HepG2 (cell line): ENCODE data around the gene CYCS. TPM values are rescaled to one million over a fixed set of nuclear protein-coding genes. Genes with fewer than 3 reads are reported as not detected.

Experiments
- BRCA1 ChIP-seq: sonication (generic); formaldehyde crosslinking; IDR thresholded peaks from 2 replicates; pipeline ENCODE4 v1.4.0; 2020; ENCODE audit warnings: missing genetic modification reagents
- DNMT1 ChIP-seq: sonication (generic); formaldehyde crosslinking; IDR thresholded peaks from 2 replicates; pipeline ENCODE4 v1.5.1; 2020; ENCODE audit warnings: mild to moderate bottlenecking, missing genetic modification reagents
- HDAC6 ChIP-seq: fragments of 200-600 bp; sonication (generic); IDR thresholded peaks from 2 replicates; pipeline ENCODE4 v1.7.0; 2017; ENCODE audit warnings: mild to moderate bottlenecking, antibody characterized with exemption, low read length, low read depth
- MAFK ChIP-seq, 2 experiments: IDR thresholded peaks in 1 of 2; conservative IDR thresholded peaks in 1 of 2; 2 replicates each; pipeline ENCODE4 v1.6.1; 2011; ENCODE audit warnings: improper control_type of control experiment in 2 of 2, low read length in 2 of 2
- NR2F1 ChIP-seq, 2 experiments: fragments of 450-650 bp in 1 of 2; formaldehyde crosslinking in 1 of 2; IDR thresholded peaks; 2 replicates each; pipeline versions ENCODE4 v1.5.0 to v1.6.1; 2016 to 2020; ENCODE audit warnings: mild to moderate bottlenecking in 1 of 2, missing compliant biosample characterization in 1 of 2, missing genetic modification reagents in 1 of 2, moderate library complexity in 1 of 2
- RCOR2 ChIP-seq: IDR thresholded peaks from 2 replicates; pipeline ENCODE4 v1.6.1; 2016; ENCODE audit warnings: missing biosample characterization, missing genetic modification reagents
- ZNF224 ChIP-seq: sonication (generic); formaldehyde crosslinking; IDR thresholded peaks from 2 replicates; pipeline ENCODE4 v1.5.0; 2020; ENCODE audit warnings: mild to moderate bottlenecking, missing genetic modification reagents
- ZNF253 ChIP-seq: sonication (generic); formaldehyde crosslinking; IDR thresholded peaks from 2 replicates; pipeline ENCODE4 v1.8.0; 2022; ENCODE audit warnings: mild to moderate bottlenecking, missing genetic modification reagents, borderline replicate concordance
- ZNF563 ChIP-seq: sonication (generic); formaldehyde crosslinking; IDR thresholded peaks from 2 replicates; pipeline ENCODE4 v1.8.0; 2022; ENCODE audit warnings: mild to moderate bottlenecking, moderate library complexity, missing genetic modification reagents
- ZNF652 ChIP-seq: IDR thresholded peaks from 2 replicates; pipeline ENCODE4 v1.6.1; 2016; ENCODE audit warnings: low read depth, borderline replicate concordance
- polyA plus RNA-seq, 8 experiments: library from polyadenylated mRNA; depleted of rRNA in 3 of 8; stranded (reverse) in 7 of 8; unstranded in 1 of 8; fragments of >200 nt; fragmentation: Illumina TruSeq in 4 of 8; extraction: Trizol in 4 of 8; gene quantifications; 2 replicates each; pipeline versions ENCODE4 v1.2.1 to v1.2.3, GENCODE V29; 2011 to 2016; ENCODE audit warnings: low read depth in 4 of 8, missing spikeins in 1 of 8, mixed read lengths in 1 of 8; ENCODE audit not compliant: insufficient read depth in 1 of 8
- total RNA-seq, 5 experiments: library from RNA; depleted of rRNA; stranded (reverse); fragments of >200 nt; fragmentation: Illumina TruSeq; extraction: Trizol; gene quantifications; 2 replicates each; pipeline ENCODE4 v1.2.3, GENCODE V29; 2016; ENCODE audit warnings: low read depth in 1 of 5
- TF ChIP-seq, protein P1 (sequence below): sonication (generic); formaldehyde crosslinking; IDR thresholded peaks from 2 replicates; pipeline ENCODE4 v1.4.0; 2020; ENCODE audit warnings: mild to moderate bottlenecking, missing genetic modification reagents
- TF ChIP-seq, protein P2 (sequence below): sonication (generic); formaldehyde crosslinking; IDR thresholded peaks from 2 replicates; pipeline ENCODE4 v1.5.0; 2020; ENCODE audit warnings: mild to moderate bottlenecking, missing genetic modification reagents, borderline replicate concordance

CYCS gene
- total and polyA plus RNA-seq, 2 of the 13 experiments (the other 11 are each of a cell fraction or from before 2014, with no cell fraction given), result 35.9 to 202 TPM

DNA sequence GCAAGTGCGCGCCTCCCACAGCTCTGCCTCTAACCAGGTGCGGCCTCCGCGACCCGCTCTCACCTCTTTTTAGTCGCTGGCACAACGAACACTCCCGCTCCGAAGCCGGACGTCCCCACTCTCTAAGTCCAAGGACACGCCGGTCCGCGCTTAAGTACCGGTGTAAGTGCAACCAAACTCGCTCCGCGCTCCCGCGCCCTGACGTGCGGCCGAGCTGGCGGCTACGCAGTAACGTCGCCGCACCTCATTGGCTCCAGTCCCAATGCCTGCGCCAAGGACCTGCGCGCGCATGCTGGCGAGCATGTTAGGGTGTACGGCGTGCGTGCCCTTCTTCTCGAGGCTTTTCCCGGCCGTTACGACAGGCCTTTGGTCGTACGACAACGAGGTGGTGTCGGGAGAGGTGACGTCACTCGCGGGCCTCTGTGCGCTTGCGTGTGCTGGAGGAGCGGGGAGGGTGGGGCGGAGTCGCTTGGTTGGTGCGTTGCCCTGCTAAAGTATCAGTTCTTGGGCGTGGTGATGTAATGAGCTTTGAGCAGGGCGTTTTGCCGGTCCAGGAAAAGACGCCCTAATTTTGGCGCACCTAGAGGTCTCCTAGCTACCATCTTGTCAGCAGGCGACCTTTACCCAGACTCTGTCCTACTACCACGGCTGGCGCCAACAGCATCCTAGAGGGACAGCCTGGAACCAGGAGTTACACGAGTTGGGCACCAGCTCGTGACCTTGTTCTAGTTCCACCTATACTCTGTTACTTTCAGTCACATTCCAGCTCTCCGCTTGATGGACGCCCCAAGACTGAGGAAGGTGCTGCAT is at the start of gene CYCS (continued):
- TF ChIP-seq, protein P1, sequence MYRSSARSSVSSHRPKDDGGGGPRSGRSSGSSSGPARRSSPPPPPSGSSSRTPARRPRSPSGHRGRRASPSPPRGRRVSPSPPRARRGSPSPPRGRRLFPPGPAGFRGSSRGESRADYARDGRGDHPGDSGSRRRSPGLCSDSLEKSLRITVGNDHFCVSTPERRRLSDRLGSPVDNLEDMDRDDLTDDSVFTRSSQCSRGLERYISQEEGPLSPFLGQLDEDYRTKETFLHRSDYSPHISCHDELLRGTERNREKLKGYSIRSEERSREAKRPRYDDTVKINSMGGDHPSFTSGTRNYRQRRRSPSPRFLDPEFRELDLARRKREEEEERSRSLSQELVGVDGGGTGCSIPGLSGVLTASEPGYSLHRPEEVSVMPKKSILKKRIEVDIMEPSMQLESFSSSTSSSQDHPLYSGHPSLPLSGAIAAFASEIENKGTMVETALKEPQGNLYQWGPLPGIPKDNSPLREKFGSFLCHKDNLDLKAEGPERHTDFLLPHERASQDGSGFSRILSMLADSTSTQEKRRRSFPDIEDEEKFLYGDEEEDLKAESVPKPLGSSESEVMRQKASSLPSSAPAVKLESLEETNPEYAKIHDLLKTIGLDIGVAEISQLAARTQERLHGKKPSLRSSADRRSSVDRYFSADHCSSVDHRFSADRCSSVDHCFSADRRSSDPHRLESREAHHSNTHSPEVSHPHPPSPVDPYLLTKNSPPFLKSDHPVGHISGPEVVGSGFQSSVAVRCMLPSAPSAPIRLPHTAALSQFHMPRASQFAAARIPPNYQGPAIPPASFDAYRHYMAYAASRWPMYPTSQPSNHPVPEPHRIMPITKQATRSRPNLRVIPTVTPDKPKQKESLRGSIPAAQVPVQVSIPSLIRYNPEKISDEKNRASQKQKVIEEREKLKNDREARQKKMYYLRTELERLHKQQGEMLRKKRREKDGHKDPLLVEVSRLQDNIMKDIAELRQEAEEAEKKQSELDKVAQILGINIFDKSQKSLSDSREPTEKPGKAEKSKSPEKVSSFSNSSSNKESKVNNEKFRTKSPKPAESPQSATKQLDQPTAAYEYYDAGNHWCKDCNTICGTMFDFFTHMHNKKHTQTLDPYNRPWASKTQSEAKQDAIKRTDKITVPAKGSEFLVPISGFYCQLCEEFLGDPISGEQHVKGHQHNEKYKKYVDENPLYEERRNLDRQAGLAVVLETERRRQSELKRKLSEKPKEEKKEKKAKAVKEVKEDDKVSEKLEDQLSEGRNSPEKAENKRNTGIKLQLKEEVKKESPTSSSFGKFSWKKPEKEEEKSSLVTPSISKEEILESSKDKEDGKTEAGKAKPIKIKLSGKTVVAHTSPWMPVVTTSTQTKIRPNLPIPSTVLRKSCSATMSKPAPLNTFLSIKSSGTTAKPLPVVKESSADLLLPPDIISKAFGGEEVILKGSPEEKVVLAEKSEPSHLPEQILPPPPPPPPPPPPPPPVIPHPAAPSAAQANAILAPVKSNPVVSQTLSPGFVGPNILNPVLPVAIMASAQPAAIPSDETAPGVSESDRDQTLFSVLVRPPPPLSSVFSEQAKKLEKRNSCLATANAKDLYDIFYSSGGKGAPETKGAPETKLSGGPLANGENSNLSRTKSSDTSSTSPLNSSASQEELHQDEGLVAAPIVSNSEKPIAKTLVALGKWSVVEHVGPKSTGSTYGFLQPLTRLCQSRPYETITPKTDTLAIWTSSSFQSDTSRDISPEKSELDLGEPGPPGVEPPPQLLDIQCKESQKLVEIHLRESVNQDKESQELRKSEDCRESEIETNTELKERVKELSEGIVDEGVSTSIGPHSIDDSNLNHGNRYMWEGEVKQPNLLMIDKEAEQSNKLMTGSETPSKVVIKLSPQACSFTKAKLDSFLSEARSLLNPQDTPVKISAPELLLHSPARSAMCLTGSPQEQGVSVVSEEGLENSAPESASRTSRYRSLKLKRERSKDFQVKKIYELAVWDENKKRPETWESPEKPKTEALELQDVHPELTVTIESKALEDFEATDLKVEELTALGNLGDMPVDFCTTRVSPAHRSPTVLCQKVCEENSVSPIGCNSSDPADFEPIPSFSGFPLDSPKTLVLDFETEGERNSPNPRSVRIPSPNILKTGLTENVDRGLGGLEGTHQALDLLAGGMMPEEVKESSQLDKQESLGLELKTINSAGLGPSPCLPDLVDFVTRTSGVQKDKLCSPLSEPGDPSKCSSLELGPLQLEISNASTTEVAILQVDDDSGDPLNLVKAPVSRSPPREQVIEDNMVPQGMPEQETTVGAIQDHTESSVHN (CRISPR knock-in tag), result no peak
- TF ChIP-seq HDAC6, result no peak
- TF ChIP-seq ZNF224, result peak; percentile 67; the same call in 1 of the 2 replicates
- peak; percentile 88; the same call in 1 of the 2 replicates for TF ChIP-seq ZNF563 (CRISPR knock-in tag)
- no peak for TF ChIP-seq BRCA1 (CRISPR knock-in tag)
- TF ChIP-seq DNMT1, result no peak
- no peak for TF ChIP-seq RCOR2 (CRISPR knock-in tag)
- TF ChIP-seq, protein P2, sequence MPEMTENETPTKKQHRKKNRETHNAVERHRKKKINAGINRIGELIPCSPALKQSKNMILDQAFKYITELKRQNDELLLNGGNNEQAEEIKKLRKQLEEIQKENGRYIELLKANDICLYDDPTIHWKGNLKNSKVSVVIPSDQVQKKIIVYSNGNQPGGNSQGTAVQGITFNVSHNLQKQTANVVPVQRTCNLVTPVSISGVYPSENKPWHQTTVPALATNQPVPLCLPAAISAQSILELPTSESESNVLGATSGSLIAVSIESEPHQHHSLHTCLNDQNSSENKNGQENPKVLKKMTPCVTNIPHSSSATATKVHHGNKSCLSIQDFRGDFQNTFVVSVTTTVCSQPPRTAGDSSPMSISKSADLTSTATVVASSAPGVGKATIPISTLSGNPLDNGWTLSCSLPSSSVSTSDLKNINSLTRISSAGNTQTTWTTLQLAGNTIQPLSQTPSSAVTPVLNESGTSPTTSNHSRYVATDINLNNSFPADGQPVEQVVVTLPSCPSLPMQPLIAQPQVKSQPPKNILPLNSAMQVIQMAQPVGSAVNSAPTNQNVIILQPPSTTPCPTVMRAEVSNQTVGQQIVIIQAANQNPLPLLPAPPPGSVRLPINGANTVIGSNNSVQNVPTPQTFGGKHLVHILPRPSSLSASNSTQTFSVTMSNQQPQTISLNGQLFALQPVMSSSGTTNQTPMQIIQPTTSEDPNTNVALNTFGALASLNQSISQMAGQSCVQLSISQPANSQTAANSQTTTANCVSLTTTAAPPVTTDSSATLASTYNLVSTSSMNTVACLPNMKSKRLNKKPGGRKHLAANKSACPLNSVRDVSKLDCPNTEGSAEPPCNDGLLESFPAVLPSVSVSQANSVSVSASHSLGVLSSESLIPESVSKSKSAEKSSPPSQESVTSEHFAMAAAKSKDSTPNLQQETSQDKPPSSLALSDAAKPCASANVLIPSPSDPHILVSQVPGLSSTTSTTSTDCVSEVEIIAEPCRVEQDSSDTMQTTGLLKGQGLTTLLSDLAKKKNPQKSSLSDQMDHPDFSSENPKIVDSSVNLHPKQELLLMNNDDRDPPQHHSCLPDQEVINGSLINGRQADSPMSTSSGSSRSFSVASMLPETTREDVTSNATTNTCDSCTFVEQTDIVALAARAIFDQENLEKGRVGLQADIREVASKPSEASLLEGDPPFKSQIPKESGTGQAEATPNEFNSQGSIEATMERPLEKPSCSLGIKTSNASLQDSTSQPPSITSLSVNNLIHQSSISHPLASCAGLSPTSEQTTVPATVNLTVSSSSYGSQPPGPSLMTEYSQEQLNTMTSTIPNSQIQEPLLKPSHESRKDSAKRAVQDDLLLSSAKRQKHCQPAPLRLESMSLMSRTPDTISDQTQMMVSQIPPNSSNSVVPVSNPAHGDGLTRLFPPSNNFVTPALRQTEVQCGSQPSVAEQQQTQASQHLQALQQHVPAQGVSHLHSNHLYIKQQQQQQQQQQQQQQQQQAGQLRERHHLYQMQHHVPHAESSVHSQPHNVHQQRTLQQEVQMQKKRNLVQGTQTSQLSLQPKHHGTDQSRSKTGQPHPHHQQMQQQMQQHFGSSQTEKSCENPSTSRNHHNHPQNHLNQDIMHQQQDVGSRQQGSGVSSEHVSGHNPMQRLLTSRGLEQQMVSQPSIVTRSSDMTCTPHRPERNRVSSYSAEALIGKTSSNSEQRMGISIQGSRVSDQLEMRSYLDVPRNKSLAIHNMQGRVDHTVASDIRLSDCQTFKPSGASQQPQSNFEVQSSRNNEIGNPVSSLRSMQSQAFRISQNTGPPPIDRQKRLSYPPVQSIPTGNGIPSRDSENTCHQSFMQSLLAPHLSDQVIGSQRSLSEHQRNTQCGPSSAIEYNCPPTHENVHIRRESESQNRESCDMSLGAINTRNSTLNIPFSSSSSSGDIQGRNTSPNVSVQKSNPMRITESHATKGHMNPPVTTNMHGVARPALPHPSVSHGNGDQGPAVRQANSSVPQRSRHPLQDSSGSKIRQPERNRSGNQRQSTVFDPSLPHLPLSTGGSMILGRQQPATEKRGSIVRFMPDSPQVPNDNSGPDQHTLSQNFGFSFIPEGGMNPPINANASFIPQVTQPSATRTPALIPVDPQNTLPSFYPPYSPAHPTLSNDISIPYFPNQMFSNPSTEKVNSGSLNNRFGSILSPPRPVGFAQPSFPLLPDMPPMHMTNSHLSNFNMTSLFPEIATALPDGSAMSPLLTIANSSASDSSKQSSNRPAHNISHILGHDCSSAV (CRISPR knock-in tag), result no peak
- TF ChIP-seq NR2F1 (CRISPR knock-in tag; IDR thresholded peaks at IDR 0.05), result no peak
- peak in 1 of 2 experiments; percentile 14; a peak in 1 of 4 replicates for TF ChIP-seq MAFK (conservative IDR thresholded peaks at IDR 0.05 in 1 of 2, IDR thresholded peaks at IDR 0.05 in 1 of 2; ENCODE audit: low read length in 2 of 2)
- TF ChIP-seq ZNF652 (CRISPR knock-in tag), result no peak
- TF ChIP-seq ZNF253 (CRISPR knock-in tag), result no peak
